GM20000 (cell line): ENCODE measurements around the gene GABARAPL1.

Source experiments
- DNase-seq: peaks from one replicate; pipeline ENCODE4 v3.0.0; 2012; ENCODE audit warnings: low spot score
- TF ChIP-seq, protein P1 (sequence below): IDR thresholded peaks from 2 replicates; pipeline ENCODE4 v1.5.1; 2012; ENCODE audit warnings: mild to moderate bottlenecking, control low read depth; ENCODE audit errors: extremely low read depth, missing control alignments

Gene GABARAPL1

DNA sequence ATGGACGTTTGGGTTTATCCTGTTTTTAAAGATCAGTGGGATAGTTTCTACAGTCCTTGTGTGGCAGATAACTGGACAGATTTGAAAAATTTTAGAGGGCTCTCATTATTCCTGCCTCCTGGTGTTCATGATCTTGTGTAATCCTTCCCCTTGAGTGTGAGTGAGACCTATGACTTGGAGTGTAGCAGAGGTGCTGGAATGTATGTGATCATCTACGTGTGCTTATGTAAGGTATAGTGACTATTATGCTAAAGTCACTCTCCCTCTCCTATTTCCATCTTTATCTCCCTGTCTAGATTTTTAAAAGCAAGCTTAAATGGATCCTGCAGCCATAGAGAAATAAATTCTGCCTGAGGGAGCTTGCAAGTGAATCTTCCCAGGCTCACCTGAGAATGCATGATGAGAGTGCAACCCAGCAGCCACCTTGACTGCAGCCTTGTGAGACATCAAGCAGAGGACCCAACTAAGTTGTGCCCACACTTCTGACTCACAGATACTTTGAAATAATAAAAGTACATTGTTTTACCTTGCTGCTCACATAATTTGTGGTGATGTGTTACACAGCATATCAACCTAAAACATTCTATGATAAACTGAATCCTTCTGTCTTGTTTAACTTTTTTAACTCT lies 37.6 kb upstream of the GABARAPL1 start:
- TF ChIP-seq, protein P1, sequence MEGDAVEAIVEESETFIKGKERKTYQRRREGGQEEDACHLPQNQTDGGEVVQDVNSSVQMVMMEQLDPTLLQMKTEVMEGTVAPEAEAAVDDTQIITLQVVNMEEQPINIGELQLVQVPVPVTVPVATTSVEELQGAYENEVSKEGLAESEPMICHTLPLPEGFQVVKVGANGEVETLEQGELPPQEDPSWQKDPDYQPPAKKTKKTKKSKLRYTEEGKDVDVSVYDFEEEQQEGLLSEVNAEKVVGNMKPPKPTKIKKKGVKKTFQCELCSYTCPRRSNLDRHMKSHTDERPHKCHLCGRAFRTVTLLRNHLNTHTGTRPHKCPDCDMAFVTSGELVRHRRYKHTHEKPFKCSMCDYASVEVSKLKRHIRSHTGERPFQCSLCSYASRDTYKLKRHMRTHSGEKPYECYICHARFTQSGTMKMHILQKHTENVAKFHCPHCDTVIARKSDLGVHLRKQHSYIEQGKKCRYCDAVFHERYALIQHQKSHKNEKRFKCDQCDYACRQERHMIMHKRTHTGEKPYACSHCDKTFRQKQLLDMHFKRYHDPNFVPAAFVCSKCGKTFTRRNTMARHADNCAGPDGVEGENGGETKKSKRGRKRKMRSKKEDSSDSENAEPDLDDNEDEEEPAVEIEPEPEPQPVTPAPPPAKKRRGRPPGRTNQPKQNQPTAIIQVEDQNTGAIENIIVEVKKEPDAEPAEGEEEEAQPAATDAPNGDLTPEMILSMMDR: no peak
- no peak for DNase-seq

DNA sequence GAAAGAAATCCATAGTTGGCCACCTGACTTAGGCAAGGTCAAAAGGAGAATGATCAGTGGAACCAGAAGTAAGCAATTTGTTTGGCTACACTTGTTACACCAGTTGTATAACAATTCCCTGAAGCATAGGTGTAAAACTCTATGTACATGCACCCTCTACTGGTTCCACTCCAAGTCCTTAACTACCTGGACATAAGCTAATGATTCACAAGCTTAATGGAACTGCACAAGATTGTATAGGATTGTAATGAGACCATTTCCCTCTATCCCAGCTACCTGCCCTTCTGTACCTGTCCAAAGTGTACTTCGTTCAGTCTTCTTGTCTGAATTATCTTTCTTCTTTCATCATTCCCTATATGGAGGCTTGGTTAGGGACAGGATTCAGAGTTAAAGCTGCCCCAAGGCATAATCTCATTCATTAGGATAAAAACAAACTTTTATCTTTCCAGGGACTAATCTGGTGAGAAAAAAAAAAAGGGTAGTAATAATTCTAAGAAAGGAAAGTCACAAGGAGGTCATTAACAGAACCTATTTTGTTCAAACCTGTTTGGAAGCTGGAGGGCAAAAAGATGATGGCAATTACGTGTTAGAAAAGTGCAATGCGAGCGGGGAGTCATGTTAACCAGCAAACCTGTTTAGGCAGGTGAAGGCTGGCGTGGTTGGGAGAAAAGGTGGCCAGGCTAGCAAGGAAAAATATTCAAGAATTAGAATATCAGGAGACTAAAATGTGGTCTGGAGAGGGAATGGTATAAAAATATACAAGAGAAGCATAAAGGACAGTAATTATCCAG lies 36.6 kb upstream of the GABARAPL1 start:
- no peak for DNase-seq
- TF ChIP-seq, protein P1: no peak

DNA sequence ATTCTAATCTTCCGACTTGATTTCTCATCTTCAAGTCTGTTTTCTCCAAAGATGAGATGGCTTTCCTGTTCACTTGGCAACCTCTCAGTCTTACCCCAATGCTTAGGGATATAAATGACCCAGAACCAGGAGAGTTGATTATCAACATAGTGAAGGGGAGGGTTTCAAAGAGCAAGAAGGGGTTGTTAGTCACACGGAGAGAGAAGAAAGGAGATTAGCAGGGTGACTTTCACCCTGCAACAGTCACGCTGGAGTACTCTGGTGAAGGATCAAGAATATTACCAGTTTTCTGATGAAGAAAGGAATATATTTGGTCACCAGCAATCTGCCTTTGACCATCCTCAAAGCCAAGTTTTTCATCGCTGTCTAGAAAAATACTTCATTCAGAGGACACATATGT lies 33.9 kb upstream of the GABARAPL1 start, which contains the start of gene TMEM52B:
TMEM52B (plus strand) TSS at position 212 of the 400 bp plus-strand sequence. CDS start 543 bp downstream, outside the sequence.
- TF ChIP-seq, protein P1: no peak
- no peak for DNase-seq

DNA sequence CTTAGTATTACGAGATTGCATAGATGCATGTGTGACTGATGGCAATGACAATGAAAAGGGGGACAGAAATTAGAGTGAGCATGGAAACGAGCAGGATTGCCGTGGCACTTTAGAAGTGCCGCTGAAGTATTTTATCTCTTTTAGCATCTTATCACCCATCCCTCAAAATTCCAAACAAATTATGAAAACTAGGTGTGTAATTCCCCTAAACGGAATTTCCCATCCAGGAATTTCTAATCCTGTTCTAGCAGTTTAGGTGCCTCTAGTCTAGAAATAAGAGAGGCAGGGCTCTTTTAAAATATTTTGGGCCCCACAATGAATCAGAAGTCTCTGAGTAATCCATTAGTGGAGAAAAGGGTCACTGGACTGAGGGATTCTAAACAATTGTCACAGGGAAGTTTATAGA lies 32.9 kb upstream of the GABARAPL1 start:
- no peak for DNase-seq
- TF ChIP-seq, protein P1: no peak

DNA sequence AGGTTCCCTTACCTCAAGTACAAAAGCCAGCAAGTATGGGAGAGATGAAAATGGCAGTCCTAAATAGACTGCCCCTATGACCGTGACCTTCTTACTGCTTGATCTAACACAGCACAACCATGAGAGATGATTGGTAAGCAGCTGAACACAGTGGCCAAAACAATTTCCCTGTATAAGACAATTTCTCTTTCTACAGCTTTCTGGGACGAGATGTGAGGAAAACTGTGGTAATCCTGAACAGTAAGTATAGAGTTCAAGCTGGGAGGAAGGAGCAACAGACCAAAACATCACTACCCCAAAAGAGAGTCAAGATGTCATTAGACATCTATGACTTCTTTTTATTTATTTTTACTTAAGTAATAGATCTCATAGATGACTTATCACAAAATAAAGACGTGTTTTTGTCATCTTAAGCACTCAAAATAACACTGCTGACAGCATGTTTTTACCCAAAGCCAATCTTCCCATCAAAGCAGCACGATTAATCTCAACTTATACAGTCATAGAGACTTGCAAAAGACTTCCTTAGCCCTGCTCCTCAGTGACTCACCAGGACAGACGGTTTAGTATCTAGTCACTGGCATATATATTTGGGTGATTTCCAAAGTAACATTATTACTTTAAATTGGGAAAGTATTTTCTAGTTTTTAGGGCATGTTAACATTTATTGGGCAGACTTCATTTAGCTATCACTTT lies 30.2 kb upstream of the GABARAPL1 start:
- no peak for DNase-seq
- TF ChIP-seq, protein P1: no peak

DNA sequence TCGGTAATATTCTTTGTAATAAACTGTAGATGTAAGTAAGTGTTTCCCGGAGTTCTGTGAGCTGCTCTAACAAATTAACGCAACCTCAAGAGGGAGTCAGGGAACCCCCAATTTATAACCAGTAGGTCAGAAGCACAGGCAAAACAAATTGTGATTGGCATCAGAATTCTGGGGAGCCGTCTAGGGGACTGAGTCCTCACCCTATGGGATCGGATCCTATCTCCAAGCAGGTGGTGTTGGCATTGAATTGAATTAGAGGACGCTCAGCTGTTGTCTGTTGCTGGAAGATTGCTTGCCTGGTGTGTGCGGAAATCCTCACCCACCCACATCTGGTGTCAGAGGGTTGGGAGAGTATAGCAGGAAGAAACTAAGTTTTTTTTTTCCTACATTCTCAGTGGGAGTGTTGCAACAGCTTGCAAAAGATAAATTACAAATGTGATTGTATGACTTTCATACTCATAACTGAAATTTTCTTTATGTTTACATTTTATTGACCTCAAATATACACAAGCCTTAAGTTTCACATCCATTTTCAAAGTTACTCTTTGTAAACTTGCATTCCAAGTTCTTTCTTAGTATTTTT lies 28.3 kb upstream of the GABARAPL1 start:
- DNase-seq: no peak
- TF ChIP-seq, protein P1: no peak
